Tibial nerve (tissue), 4 donors: ENCODE results near the gene TRNP1.

ENCODE experiments used
- CTCF ChIP-seq, 5 experiments: fragments of 200-600 bp in 3 of 5; fragments of 450-650 bp in 2 of 5; sonication (generic) in 3 of 5; IDR thresholded peaks; one replicate each; pipeline ENCODE4 v1.5.1; 2016 to 2019; ENCODE audit warnings: antibody characterized with exemption in 5 of 5, mild to moderate bottlenecking in 3 of 5, moderate library complexity in 2 of 5
- EP300 ChIP-seq, 2 donors: sonication (generic); formaldehyde crosslinking; IDR thresholded peaks; one replicate each; pipeline ENCODE4 v1.6.1; 2017; ENCODE audit warnings: antibody characterized with exemption in 2 of 2, mild to moderate bottlenecking in 1 of 2
- POLR2A ChIP-seq, 2 donors: fragments of 450-650 bp; IDR thresholded peaks; one replicate each; pipeline ENCODE4 v1.6.1; 2017; ENCODE audit warnings: antibody characterized with exemption in 2 of 2, mild to moderate bottlenecking in 2 of 2, moderate library complexity in 2 of 2

GRCh38 chr1:26957306-26957705, 36.2 kb upstream of the TRNP1 start:
- TF ChIP-seq CTCF (IDR thresholded peaks at IDR 0.05) (no peak), POLR2A (IDR thresholded peaks at IDR 0.05) (no peak), EP300 (IDR thresholded peaks at IDR 0.05) (no peak)
